Sciatic nerve (tissue), 2 donors: ENCODE data around the gene LRCOL1. TPM values are rescaled to one million over a fixed set of nuclear protein-coding genes. Genes with fewer than 3 reads are reported as not detected.

Experiments used
- ATAC-seq: fragments of 200-7000 bp; cut with Tn5 transposase; one replicate; pipeline ENCODE4 v1.9.1; 2020; ENCODE audit warnings: mild to moderate bottlenecking, moderate library complexity
- DNase-seq: peaks from one replicate; pipeline ENCODE4 v3.0.0-alpha.2; 2020; ENCODE audit warnings: low spot score
- intact Hi-C: fragments of 100-400 bp; cut with DNase I; formaldehyde crosslinking; loops from one replicate; pipeline ENCODE4 v1.14.2; 2022
- total RNA-seq: library from RNA; stranded (reverse); fragmentation: NEBNext Ultra II Directional; extraction: Animal tissue kit (Norgen Biotek cat#: 25700); gene quantifications from one replicate; pipeline ENCODE4 v1.2.1, GENCODE V29; 2021
- donor health status: DM: no; HTN: no; CAD: no.
- donor health status: DM: no; HTN: no; CAD: no.

LRCOL1 gene
- total RNA-seq, 1 donor from 2014 or later, result not detected

DNA sequence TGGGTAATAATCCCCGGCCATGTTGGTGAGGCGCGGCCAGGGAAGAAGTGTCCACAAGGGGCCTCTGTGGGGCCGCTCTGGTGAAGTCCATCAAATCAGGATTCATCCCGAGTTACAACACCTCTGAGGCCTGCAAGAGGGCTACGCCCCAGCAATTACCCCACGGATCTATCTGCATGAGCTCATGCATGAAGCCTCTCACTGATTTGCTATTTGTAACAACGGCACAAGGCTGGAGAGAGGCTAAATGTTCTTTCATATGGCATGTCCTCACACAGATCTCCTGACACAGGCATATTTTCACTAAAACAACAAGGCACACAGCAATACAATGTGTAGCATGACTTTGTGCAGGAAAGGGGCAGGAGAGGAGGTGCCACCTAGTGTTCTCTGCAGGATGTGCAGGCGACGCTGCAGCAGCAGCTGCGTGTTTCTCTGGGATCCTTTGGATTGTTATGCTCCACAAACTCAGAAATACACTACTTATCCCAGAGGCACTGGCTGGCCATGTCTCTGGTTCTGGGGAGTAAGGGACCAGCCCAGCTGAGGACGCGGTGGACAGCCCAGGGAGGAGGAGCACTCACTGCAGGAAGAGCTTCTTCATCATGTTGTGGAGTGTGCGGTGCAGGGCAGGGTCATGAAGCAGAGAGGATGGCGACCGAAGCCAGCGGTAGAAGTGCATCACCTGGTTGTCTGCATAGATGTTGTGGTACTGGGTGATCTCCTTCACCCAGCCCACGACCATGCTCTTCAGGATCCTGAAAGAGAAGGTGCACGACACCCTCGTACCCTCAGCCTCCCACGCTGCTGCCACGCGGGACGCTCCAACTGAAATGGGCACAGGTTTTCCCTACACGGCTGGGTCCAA lies 28.4 kb upstream of the LRCOL1 start:
- intact Hi-C loops, result no loop called here
- no peak for DNase-seq
- ATAC-seq, result peak; percentile 88

GRCh38 chr12:132637811-132638210 lies 27.4 kb upstream of the LRCOL1 start:
- DNase-seq, result no peak
- intact Hi-C loops, result no loop called here
- ATAC-seq, result no peak

GRCh38 chr12:132635076-132635955 lies 24.9 kb upstream of the LRCOL1 start:
- intact Hi-C loops, result no loop called here
- ATAC-seq (no peak), DNase-seq (no peak)

GRCh38 chr12:132634411-132634990 lies 24.1 kb upstream of the LRCOL1 start:
- no peak for DNase-seq
- intact Hi-C loops, result no loop called here

GRCh38 chr12:132633901-132634300 lies 23.5 kb upstream of the LRCOL1 start:
- intact Hi-C loops, result no loop called here
- ATAC-seq (no peak), DNase-seq (no peak)

More at GRCh38 chr12:132634411-132634990, 24.1 kb upstream of the LRCOL1 start:
- no peak for ATAC-seq

- intact Hi-C loops, result no loop called here
- DNase-seq (no peak), ATAC-seq (no peak)
Measured at GRCh38 chr12:132633398-132633797, 23.0 kb upstream of the LRCOL1 start.

GRCh38 chr12:132632521-132633228 lies 22.3 kb upstream of the LRCOL1 start:
- intact Hi-C loops, result loop anchor here (1.0 kb wide), 1 partner anchor 30 kb away; no protein-coding TSS in a partner anchor
- DNase-seq, result no peak
- ATAC-seq, result no peak

DNA sequence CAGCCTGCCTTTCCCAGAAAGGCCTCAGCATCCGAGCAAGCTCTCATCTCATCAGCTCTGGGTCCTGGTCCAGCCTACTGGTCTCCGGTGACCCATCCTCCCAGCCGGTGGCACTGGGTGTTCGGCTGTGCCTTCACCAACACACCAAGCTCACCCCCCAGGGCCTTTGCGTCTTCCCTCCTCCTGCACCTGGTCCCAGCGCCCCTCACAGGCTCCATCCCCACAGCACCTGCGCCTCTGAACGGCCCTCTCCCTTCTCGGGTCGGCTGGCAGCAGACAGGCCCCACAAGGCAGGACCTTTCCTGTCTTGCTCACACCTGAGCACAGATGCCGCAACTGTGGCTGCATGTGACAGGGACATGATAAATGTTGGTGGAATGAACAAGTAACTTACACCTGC lies 21.3 kb upstream of the LRCOL1 start:
- ATAC-seq (no peak), DNase-seq (no peak)
- intact Hi-C loops, result loop anchor here (1.0 kb wide), 1 partner anchor 31 kb away; no protein-coding TSS in a partner anchor

GRCh38 chr12:132630672-132631071 lies 20.3 kb upstream of the LRCOL1 start:
- no peak for DNase-seq
- ATAC-seq, result no peak
- intact Hi-C loops, result no loop called here

- intact Hi-C loops, result no loop called here
- no peak for DNase-seq
- no peak for ATAC-seq
Measured at GRCh38 chr12:132629330-132629729, 18.9 kb upstream of the LRCOL1 start.

DNA sequence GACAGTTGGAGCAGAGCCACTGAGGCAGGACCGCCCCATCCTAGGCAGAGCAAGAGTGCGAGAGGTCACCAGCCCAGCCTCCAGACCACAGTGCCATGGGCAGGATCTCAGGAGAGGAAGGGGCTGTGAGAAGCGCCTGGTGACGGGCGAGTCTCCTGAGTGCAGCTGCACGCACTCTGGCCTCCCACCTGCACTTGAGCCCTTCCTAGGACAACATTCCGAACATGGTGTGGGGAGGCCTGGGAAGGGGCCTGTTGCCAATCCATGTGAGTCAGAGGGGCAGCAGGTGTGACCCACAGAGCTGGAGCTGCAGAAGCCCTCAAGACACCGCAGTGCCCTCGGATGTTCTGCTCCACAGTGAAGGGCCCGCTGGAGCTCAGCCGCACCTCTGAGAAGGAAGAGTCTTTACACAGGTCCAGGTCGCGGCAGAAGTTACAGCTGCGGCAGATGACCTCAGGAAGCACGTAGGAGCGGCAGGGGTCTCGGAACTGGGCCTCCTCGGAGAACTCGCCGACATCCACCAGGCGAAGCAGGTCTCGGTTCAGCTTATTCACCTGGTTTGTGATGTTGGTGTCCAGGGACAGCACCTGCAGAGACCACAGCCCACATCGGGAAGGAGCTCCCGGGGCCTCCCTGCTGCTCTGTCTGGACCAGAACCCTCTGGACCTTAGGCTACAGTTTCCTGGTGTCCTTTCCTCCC lies 15.5 kb upstream of the LRCOL1 start:
- intact Hi-C loops, result no loop called here
- ATAC-seq (no peak), DNase-seq (no peak)

DNA sequence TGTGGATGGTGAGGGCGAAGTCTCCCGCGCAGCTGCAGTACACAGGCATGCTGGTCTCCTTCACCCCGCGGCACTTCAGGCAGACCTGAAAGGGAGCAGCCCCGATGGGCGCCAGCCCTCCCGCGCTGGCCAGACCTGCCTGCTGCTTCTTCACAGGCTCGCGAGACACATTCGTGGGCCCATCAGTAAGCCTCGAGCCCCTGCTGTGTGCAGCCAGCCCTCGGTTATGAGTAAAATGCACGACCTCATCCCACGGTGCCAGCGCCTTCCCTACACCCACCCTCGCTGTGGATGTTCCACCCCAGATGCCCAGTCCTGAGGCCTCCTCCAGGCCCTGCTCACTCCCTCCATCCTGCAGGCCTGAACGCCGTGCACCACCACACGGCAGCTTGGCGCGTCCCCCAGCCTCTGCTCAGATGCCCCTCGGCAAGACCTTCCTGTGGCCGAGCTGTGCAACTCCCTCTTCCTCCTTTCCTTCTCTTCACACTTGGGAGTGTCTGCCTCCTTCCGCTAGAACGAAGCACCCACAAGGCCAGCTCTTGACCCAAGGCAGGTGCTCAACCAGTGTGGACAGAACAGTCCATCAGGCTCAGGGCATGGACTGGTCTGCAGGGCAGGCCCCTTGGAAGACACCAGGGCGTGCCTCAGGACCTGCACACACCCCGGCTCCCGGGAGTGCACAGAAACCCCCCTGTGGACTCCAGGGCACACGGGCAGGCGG lies 14.7 kb upstream of the LRCOL1 start:
- DNase-seq (no peak), ATAC-seq (no peak)
- intact Hi-C loops, result no loop called here

GRCh38 chr12:132624186-132624855 lies 13.9 kb upstream of the LRCOL1 start:
- intact Hi-C loops, result no loop called here
- no peak for ATAC-seq

DNA sequence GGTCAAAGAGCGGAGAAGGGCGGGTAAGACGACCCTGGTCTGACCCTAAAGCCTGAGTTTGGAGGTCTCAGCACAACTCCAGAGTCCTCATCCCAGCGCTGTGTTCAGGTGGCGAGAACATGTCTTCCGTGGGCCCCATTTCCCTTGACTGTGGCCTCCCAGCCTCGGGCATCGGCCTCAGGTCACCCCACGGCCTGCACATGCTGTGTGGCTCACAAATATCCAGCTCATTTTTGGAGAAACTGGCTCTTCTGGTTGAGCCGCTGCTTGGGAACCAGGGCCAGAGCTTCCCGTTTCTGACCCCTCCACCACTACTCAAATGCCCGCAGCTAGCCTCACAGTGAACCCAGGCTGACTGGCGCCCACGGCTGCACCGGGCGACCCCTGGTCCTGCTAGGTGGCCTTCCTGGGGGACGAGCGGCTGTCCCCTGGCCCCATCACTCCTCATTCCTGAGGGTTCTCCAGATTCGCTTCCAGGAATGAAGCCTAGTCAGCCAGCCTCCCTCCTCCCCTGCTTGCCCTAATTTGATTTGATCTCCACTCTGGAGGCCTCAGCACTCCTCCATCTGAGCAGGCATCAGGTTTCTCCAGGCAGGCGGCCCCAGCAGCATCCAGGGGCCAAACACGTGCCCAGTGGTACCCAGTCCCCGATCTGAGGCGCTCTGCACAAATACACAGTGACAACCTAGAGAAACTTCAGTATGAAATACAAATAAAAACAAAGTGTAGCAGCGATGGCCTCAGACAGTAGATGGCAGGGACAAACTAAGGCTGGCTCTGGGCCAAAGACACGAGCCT lies 12.9 kb upstream of the LRCOL1 start:
- intact Hi-C loops, result no loop called here
- no peak for ATAC-seq
- no peak for DNase-seq

More at GRCh38 chr12:132624186-132624855, 13.9 kb upstream of the LRCOL1 start:
- no peak for DNase-seq

- DNase-seq, result no peak
- peak; percentile 53 for ATAC-seq
- intact Hi-C loops, result no loop called here
Measured at GRCh38 chr12:132622437-132623071, 12.2 kb upstream of the LRCOL1 start.
